Ishikawa (cell line): ENCODE measurements around the gene TMF1.

Experiments
- CEBPB ChIP-seq: IDR thresholded peaks from 2 replicates; pipeline ENCODE4 v1.6.1; 2012
- EP300 ChIP-seq: IDR thresholded peaks from 2 replicates; pipeline ENCODE4 v1.6.1; 2012; ENCODE audit warnings: borderline replicate concordance
- MAX ChIP-seq: IDR thresholded peaks from 2 replicates; pipeline ENCODE4 v1.6.1; 2012
- RAD21 ChIP-seq: IDR thresholded peaks from 2 replicates; pipeline ENCODE4 v1.6.1; 2012; ENCODE audit warnings: low read depth
- TCF12 ChIP-seq: IDR thresholded peaks from 2 replicates; pipeline ENCODE4 v1.6.1; 2012; ENCODE audit warnings: low read depth
- USF1 ChIP-seq: IDR thresholded peaks from 2 replicates; pipeline ENCODE4 v1.6.1; 2012
- YY1 ChIP-seq: IDR thresholded peaks from 2 replicates; pipeline ENCODE4 v1.6.1; 2012; ENCODE audit warnings: low read depth

- no peak for TF ChIP-seq YY1
- no peak for TF ChIP-seq TCF12
- TF ChIP-seq EP300, result no peak
- TF ChIP-seq MAX, result no peak
- no peak for TF ChIP-seq CEBPB
- no peak for TF ChIP-seq USF1
- TF ChIP-seq RAD21, result no peak
Measured at GRCh38 chr3:68996356-68996995, 55.7 kb downstream of the TMF1 start.
